ENCODE results near the gene CPNE4. TPM values are rescaled to one million over a fixed set of nuclear protein-coding genes. Genes with fewer than 3 reads are reported as not detected.

The CPNE4 gene
- total and polyA plus RNA-seq, 8 donors, result 0.14 to 1.7 (median 0.66) TPM

DNA sequence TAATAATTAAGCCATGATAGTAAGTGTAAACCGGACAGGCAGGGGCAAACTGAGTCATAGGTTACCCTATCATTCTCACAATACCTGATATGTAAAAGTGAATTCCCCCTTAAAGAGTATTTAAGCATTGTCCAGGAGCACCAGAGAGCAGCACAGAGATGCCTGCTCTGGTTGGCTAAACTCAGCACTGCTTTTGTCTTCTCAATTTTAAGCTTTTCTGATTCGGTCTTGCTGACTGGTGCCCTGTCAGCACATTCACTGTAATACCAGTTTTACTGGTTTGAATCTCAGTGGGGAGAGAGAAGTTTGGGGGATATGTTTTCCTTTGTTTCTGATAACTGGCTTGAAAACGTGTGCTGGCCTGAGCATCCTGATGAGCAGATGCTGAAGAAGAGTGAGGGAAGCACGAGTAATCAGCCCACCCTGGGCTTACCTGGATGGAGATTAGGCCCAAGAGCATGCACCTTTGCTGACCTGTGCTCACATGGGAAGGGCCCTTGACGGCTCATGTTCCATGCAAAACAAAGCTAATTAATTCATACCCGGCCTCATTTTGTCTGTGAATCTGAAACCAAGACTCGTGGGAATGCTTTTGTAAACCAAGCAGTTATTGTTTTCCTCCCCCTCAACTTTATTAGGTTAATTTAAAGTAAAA is 323.6 kb downstream of the CPNE4 start:
- no peak for DNase-seq
- Histone ChIP-seq H3K9me3 (no peaks in the 10 kb centered on the region), H3K4me3 (no peak overlapping the region), H3K4me1 (no peaks in the 10 kb centered on the region), H3K36me3 (no peaks in the 10 kb centered on the region), H3K27me3 (no peaks in the 10 kb centered on the region), H3K27ac (no peak overlapping the region)
- 30 to 35% methylated on average over 7 of the region's 7 CpGs for WGBS, 2 donors
- ATAC-seq, result no peak
- TF ChIP-seq, protein P1, sequence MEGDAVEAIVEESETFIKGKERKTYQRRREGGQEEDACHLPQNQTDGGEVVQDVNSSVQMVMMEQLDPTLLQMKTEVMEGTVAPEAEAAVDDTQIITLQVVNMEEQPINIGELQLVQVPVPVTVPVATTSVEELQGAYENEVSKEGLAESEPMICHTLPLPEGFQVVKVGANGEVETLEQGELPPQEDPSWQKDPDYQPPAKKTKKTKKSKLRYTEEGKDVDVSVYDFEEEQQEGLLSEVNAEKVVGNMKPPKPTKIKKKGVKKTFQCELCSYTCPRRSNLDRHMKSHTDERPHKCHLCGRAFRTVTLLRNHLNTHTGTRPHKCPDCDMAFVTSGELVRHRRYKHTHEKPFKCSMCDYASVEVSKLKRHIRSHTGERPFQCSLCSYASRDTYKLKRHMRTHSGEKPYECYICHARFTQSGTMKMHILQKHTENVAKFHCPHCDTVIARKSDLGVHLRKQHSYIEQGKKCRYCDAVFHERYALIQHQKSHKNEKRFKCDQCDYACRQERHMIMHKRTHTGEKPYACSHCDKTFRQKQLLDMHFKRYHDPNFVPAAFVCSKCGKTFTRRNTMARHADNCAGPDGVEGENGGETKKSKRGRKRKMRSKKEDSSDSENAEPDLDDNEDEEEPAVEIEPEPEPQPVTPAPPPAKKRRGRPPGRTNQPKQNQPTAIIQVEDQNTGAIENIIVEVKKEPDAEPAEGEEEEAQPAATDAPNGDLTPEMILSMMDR (IDR thresholded peaks at IDR 0.05), result no peak
- intact Hi-C loops (cut with DNase I), result no loop called here
- FAIRE-seq, result no peak

DNA sequence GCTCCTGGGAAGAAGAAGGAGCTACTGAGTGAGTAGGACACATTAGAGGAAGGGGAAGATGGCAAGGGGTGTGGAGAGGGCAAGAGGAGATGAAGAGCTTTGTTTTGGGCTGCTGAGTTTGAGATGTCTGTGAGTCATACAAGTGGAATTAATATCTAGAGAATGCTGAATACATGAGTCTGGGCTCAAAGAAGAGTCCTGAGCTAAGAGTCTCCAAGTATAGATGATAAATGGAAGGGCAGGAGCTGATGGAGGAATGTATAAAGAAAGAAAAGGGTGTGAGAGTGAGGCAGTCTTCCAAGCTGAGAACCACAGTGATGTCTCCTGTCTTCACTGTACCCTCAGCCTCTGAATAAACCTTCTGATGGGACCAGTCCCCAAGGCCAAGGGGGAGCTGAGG is 326.6 kb downstream of the CPNE4 start:
- ATAC-seq (no peak), DNase-seq (no peak), FAIRE-seq (no peak)
- H3K4me1 ChIP-seq, result no peaks in the 10 kb centered on the region
- no peak overlapping the region for H3K4me3 ChIP-seq
- intact Hi-C loops (cut with DNase I), result no loop called here
- no peaks in the 10 kb centered on the region for H3K36me3 ChIP-seq
- TF ChIP-seq, protein P1 (IDR thresholded peaks at IDR 0.05), result no peak
- H3K27me3 ChIP-seq, result no peaks in the 10 kb centered on the region
- no peaks in the 10 kb centered on the region for H3K9me3 ChIP-seq
- no peak overlapping the region for H3K27ac ChIP-seq

DNA sequence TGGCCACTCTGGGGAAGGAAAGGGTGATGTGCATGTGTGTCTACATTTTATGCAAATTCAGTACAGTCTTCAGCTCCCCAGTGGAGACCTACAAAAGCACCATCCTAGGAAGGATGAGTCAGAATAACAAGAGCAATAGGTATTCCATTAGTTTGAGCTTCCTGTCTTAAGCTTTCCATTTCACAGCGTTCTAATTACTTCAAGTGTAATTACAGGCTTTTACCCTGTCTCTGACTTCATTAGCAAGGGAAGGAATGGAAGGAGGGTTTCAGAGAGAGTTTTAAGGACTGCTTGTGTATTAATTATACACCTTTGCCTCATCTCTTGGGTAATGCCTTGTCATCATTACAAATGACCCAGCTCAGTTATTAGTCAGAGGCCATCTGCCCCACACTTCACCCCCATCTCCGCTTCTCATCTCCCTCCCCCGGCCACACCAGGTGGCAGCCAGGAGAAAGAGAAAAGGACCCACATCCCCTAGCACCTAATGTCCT is 329.2 kb downstream of the CPNE4 start:
- Histone ChIP-seq H3K4me1 (no peaks in the 10 kb centered on the region), H3K27me3 (no peaks in the 10 kb centered on the region), H3K36me3 (no peaks in the 10 kb centered on the region), H3K4me3 (no peak overlapping the region), H3K27ac (no peak overlapping the region), H3K9me3 (no peaks in the 10 kb centered on the region)
- 55 to 65% methylated on average over 3 of the region's 3 CpGs for WGBS, 2 donors
- DNase-seq (no peak), FAIRE-seq (no peak), ATAC-seq (peak in 2 of 4 donors; percentile 51 to 69)
- TF ChIP-seq, protein P1 (IDR thresholded peaks at IDR 0.05), result no peak
- intact Hi-C loops (cut with DNase I), result no loop called here

DNA sequence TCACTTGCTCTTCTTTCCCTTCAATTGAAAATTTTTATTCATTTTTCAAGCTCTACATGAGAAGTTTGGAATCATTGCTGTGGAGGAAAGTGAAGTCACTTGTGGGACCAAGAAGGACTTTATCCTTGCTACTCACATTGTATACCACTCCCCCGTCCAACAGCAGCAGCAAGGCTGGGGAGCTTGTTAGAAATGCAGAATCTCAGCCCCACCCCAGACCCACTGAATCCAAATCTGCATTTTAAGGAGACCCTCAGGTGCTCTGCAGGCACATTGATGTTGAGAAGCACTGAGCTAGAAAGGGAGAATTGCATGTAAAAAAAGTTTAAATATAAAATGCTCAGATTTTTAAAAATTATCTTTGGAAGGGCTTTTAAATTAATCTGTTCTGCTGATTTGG is 329.7 kb downstream of the CPNE4 start:
- DNase-seq, result no peak
- Histone ChIP-seq H3K36me3 (no peaks in the 10 kb centered on the region), H3K4me1 (no peaks in the 10 kb centered on the region), H3K4me3 (no peak overlapping the region), H3K9me3 (no peaks in the 10 kb centered on the region), H3K27me3 (no peaks in the 10 kb centered on the region), H3K27ac (no peak overlapping the region)
- intact Hi-C loops (cut with DNase I), result no loop called here
- ATAC-seq, result no peak
- 16 to 27% methylated on average over 1 of the region's 1 CpG for WGBS, 2 donors
- TF ChIP-seq, protein P1 (IDR thresholded peaks at IDR 0.05), result no peak
- no peak for FAIRE-seq

DNA sequence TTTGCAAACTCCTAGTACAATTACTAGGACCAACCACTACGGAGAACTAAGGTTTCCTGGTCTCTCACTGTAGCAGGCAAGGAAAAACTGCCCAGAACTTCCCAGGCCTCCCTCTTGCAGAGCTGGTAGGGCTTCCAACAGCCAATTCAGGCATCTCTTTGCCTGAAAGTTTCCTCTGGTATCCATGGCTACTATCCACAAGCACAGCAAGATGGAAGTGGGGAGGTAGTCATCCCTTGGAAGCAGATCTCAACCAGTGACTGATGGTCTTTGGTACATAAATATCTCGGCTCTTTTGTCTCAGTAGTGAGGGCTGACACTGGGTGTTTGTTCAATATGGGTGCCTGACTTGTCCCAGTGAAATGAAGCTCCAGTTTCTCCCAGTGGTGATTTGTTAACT is 330.7 kb downstream of the CPNE4 start:
- FAIRE-seq, result no peak
- TF ChIP-seq, protein P1 (IDR thresholded peaks at IDR 0.05), result no peak
- no peak for ATAC-seq
- H3K4me3 ChIP-seq, result no peak overlapping the region
- 36 to 63% methylated on average over 2 of the region's 2 CpGs for WGBS, 2 donors
- H3K9me3 ChIP-seq, result no peaks in the 10 kb centered on the region
- intact Hi-C loops (cut with DNase I), result no loop called here
- H3K27me3 ChIP-seq, result no peaks in the 10 kb centered on the region
- no peaks in the 10 kb centered on the region for H3K4me1 ChIP-seq
- H3K27ac ChIP-seq, result no peak overlapping the region
- DNase-seq, result no peak
- H3K36me3 ChIP-seq, result no peaks in the 10 kb centered on the region
